ENCODE data around the gene MSI2. TPM values are rescaled to one million over a fixed set of nuclear protein-coding genes. Genes with fewer than 3 reads are reported as not detected.
A peak's percentile ranks its signal among the peaks of the same experiment; 100 is the strongest.

Gene MSI2
- total and polyA plus RNA-seq, 4 donors: 9.4 to 64.0 (median 30.4) TPM

GRCh38 chr17:57679356-57679755, 423.0 kb downstream of the MSI2 start:
- WGBS, 2 donors: 94 to 95% methylated on average over 7 of the region's 7 CpGs
- Histone ChIP-seq H3K27me3 (ENCODE audit: control insufficient read depth in 3 of 3, insufficient read depth in 3 of 3, low read length in 2 of 3) (no peaks in the 10 kb centered on the region), H3K4me3 (no peak overlapping the region), H3K36me3 (ENCODE audit: control insufficient read depth in 4 of 4, insufficient read depth in 4 of 4, low read length in 4 of 4) (peaks cover 0 to 5% (median 1%) of the 10 kb centered on the region in 4 donors), H3K4me1 (ENCODE audit: control insufficient read depth in 5 of 5, insufficient read depth in 5 of 5, low read length in 5 of 5) (peaks cover 0 to 5% (median 2%) of the 10 kb centered on the region in 5 donors), H3K9ac (ENCODE audit: insufficient read depth in 1 of 2, low read length in 2 of 2) (no peak overlapping the region), H3K9me3 (ENCODE audit: control insufficient read depth in 4 of 4, insufficient read depth in 3 of 4, low read length in 3 of 4) (no peaks in the 10 kb centered on the region), H3K27ac (ENCODE audit: low read depth in 1 of 2, low read length in 1 of 2) (no peak overlapping the region)
- TF ChIP-seq CTCF (IDR thresholded peaks at IDR 0.05; ENCODE audit: control extremely low read depth, extremely low read depth): no peak
- DNase-seq: no peak
- ATAC-seq (ENCODE audit: insufficient read depth, low FRiP score): no peak

DNA sequence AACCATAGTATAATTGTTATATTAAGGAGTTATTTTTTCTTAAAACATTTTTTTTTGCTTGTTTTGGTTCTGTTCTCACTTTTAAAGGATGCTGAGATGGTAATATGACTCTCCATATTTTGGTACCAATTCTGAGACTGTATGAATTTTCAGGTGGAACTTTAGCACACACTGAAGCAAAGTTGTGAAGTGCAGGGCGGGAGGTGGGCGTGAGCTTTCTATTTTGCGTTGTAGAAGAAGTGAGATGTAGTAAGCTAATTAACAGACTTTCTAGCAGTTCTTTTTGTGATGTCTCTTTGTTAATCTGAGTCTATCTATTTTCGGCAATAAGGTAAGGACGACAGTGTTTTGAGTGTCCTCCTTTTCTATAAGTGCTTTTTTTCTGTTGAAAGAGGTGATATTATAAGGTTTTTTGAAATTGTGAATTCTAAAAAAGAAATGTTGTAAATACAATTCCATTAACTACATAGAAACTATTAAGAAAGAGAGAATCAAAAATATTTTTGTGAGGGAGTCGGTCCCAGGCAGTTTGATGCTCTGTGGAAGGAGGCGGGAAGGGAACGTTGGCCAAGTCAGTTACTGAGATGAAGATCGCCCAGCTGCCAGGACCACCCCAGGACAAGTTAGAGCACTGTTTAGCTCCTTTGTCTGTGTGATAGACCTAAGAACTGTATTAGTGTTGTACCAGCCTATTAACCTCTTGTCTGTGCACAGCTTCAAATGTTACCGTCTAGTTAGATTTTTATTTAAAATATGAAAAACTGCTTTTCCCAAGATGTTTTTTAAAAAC, 423.8 kb downstream of the MSI2 start:
- TF ChIP-seq CTCF (IDR thresholded peaks at IDR 0.05; ENCODE audit: control extremely low read depth, extremely low read depth): no peak
- H3K9me3 ChIP-seq (ENCODE audit: control insufficient read depth in 4 of 4, insufficient read depth in 3 of 4, low read length in 3 of 4): no peaks in the 10 kb centered on the region
- 90 to 94% methylated on average over 10 of the region's 10 CpGs for WGBS, 2 donors

GRCh38 chr17:57682701-57683100, 426.4 kb downstream of the MSI2 start:
- no peak for TF ChIP-seq CTCF (IDR thresholded peaks at IDR 0.05; ENCODE audit: control extremely low read depth, extremely low read depth)
- Histone ChIP-seq H3K4me1 (ENCODE audit: control insufficient read depth in 5 of 5, insufficient read depth in 5 of 5, low read length in 5 of 5) (peaks cover 0 to 5% (median 2%) of the 10 kb centered on the region in 5 donors), H3K36me3 (ENCODE audit: control insufficient read depth in 4 of 4, insufficient read depth in 4 of 4, low read length in 4 of 4) (peaks cover 0 to 3% (median under 1%) of the 10 kb centered on the region in 4 donors), H3K9me3 (ENCODE audit: control insufficient read depth in 4 of 4, insufficient read depth in 3 of 4, low read length in 3 of 4) (no peaks in the 10 kb centered on the region), H3K27ac (ENCODE audit: low read depth in 1 of 2, low read length in 1 of 2) (no peak overlapping the region), H3K27me3 (ENCODE audit: control insufficient read depth in 3 of 3, insufficient read depth in 3 of 3, low read length in 2 of 3) (no peaks in the 10 kb centered on the region), H3K9ac (ENCODE audit: insufficient read depth in 1 of 2, low read length in 2 of 2) (no peak overlapping the region), H3K4me3 (no peak overlapping the region)
- DNase-seq: no peak
- ATAC-seq (ENCODE audit: insufficient read depth, low FRiP score): no peak
- WGBS, 2 donors: 97% methylated on average over 16 of the region's 16 CpGs

More for the DNA sequence above, 423.8 kb downstream of the MSI2 start:
- DNase-seq (peak in 2 of 3 donors; percentile 51 to 71), ATAC-seq (ENCODE audit: insufficient read depth, low FRiP score) (no peak)
- Histone ChIP-seq H3K27ac (ENCODE audit: low read depth in 1 of 2, low read length in 1 of 2) (no peak overlapping the region), H3K36me3 (ENCODE audit: control insufficient read depth in 4 of 4, insufficient read depth in 4 of 4, low read length in 4 of 4) (peaks cover 0 to 5% (median 1%) of the 10 kb centered on the region in 4 donors), H3K27me3 (ENCODE audit: control insufficient read depth in 3 of 3, insufficient read depth in 3 of 3, low read length in 2 of 3) (no peaks in the 10 kb centered on the region), H3K4me3 (no peak overlapping the region), H3K9ac (ENCODE audit: insufficient read depth in 1 of 2, low read length in 2 of 2) (no peak overlapping the region), H3K4me1 (ENCODE audit: control insufficient read depth in 5 of 5, insufficient read depth in 5 of 5, low read length in 5 of 5) (peaks cover 0 to 5% (median 2%) of the 10 kb centered on the region in 5 donors)
